Caki2 (cell line): Measurements from ENCODE around the gene ATP2A3. TPM values are rescaled to one million over a fixed set of nuclear protein-coding genes. Genes with fewer than 3 reads are reported as not detected.

Experiments
- DNase-seq: peaks from one replicate; pipeline ENCODE4 v3.0.0-alpha.2; 2015; ENCODE audit warnings: low read depth
- in situ Hi-C: cut with HindIII; loops from 2 replicates; pipeline ENCODE4 v1.10.0; 2016; ENCODE audit warnings: low sequenced_read_pairs, low pct_unique_long_range_greater_than_20kb, mixed read lengths
- total RNA-seq: library from RNA; depleted of rRNA; stranded (reverse); fragments of >200 nt; shearing (Covaris generic); gene quantifications from 2 replicates; pipeline ENCODE4 v1.2.3, GENCODE V29; 2014; ENCODE audit warnings: low replicate concordance

The ATP2A3 gene
- total RNA-seq, 1 experiment from 2014 or later, result 7.7 TPM

GRCh38 chr17:3923466-3924190, 40.6 kb downstream of the ATP2A3 start:
- in situ Hi-C loops, result no loop called here

GRCh38 chr17:3922765-3923164, 41.5 kb downstream of the ATP2A3 start:
- in situ Hi-C loops, result no loop called here

More at GRCh38 chr17:3923466-3924190, 40.6 kb downstream of the ATP2A3 start:
- DNase-seq, result no peak

GRCh38 chr17:3921502-3922319, 42.5 kb downstream of the ATP2A3 start:
- DNase-seq, result no peak
- in situ Hi-C loops, result no loop called here

More at GRCh38 chr17:3922765-3923164, 41.5 kb downstream of the ATP2A3 start:
- no peak for DNase-seq

GRCh38 chr17:3921006-3921405, 43.2 kb downstream of the ATP2A3 start:
- peak; percentile 2 for DNase-seq
- in situ Hi-C loops, result no loop called here

GRCh38 chr17:3919123-3919624, 45.1 kb downstream of the ATP2A3 start:
- DNase-seq, result no peak
- in situ Hi-C loops, result no loop called here

- no peak for DNase-seq
- in situ Hi-C loops, result no loop called here
These were observed 45.7 kb downstream of the ATP2A3 start for GRCh38 chr17:3918372-3919122.

GRCh38 chr17:3917391-3917931, 46.8 kb downstream of the ATP2A3 start:
- in situ Hi-C loops, result no loop called here
- no peak for DNase-seq

GRCh38 chr17:3916825-3917224, 47.4 kb downstream of the ATP2A3 start:
- in situ Hi-C loops, result no loop called here
- no peak for DNase-seq

GRCh38 chr17:3915995-3916696, 48.1 kb downstream of the ATP2A3 start, which contains the start of gene P2RX1:
P2RX1 (minus strand) TSS chr17:3916465; CDS start chr17:3916225, 240 bp downstream.
- in situ Hi-C loops, result no loop called here
- DNase-seq, result no peak

GRCh38 chr17:3915581-3915994, 48.6 kb downstream of the ATP2A3 start:
- no peak for DNase-seq
- in situ Hi-C loops, result no loop called here

GRCh38 chr17:3914312-3914670, 49.9 kb downstream of the ATP2A3 start:
- DNase-seq, result no peak
- in situ Hi-C loops, result no loop called here

GRCh38 chr17:3913531-3914311, 50.5 kb downstream of the ATP2A3 start:
- DNase-seq, result peak; percentile 37
- in situ Hi-C loops, result no loop called here

GRCh38 chr17:3912827-3913226, 51.4 kb downstream of the ATP2A3 start:
- in situ Hi-C loops, result no loop called here
- DNase-seq, result no peak

GRCh38 chr17:3911271-3912053, 52.8 kb downstream of the ATP2A3 start:
- in situ Hi-C loops, result no loop called here
- DNase-seq, result no peak

- in situ Hi-C loops, result no loop called here
These were observed 53.6 kb downstream of the ATP2A3 start for GRCh38 chr17:3910420-3911270.

GRCh38 chr17:3909257-3909656, 55.0 kb downstream of the ATP2A3 start:
- no peak for DNase-seq
- in situ Hi-C loops, result no loop called here

More at GRCh38 chr17:3910420-3911270, 53.6 kb downstream of the ATP2A3 start:
- no peak for DNase-seq
